Tibial nerve (tissue), 4 donors: Measurements from ENCODE around the gene LONP2.

Source experiments
- CTCF ChIP-seq, 5 experiments: fragments of 200-600 bp in 3 of 5; fragments of 450-650 bp in 2 of 5; sonication (generic) in 3 of 5; IDR thresholded peaks; one replicate each; pipeline ENCODE4 v1.5.1; 2016 to 2019; ENCODE audit warnings: antibody characterized with exemption in 5 of 5, mild to moderate bottlenecking in 3 of 5, moderate library complexity in 2 of 5
- EP300 ChIP-seq, 2 donors: sonication (generic); formaldehyde crosslinking; IDR thresholded peaks; one replicate each; pipeline ENCODE4 v1.6.1; 2017; ENCODE audit warnings: antibody characterized with exemption in 2 of 2, mild to moderate bottlenecking in 1 of 2
- POLR2A ChIP-seq, 2 donors: fragments of 450-650 bp; IDR thresholded peaks; one replicate each; pipeline ENCODE4 v1.6.1; 2017; ENCODE audit warnings: antibody characterized with exemption in 2 of 2, mild to moderate bottlenecking in 2 of 2, moderate library complexity in 2 of 2

GRCh38 chr16:48352648-48353390 lies 108.7 kb downstream of the LONP2 start:
- TF ChIP-seq CTCF (IDR thresholded peaks at IDR 0.05) (no peak), EP300 (IDR thresholded peaks at IDR 0.05) (no peak), POLR2A (IDR thresholded peaks at IDR 0.05) (no peak)
